Ishikawa (cell line): ENCODE measurements around the gene MACROD2.

Source experiments
- CEBPB ChIP-seq: IDR thresholded peaks from 2 replicates; pipeline ENCODE4 v1.6.1; 2012
- CREB1 ChIP-seq: IDR thresholded peaks from 2 replicates; pipeline ENCODE4 v1.6.1; 2012; ENCODE audit warnings: low read depth
- EP300 ChIP-seq: IDR thresholded peaks from 2 replicates; pipeline ENCODE4 v1.6.1; 2012; ENCODE audit warnings: borderline replicate concordance
- TAF1 ChIP-seq: IDR thresholded peaks from 2 replicates; pipeline ENCODE4 v1.6.1; 2012; ENCODE audit warnings: low read depth, mild to moderate bottlenecking
- YY1 ChIP-seq: IDR thresholded peaks from 2 replicates; pipeline ENCODE4 v1.6.1; 2012; ENCODE audit warnings: low read depth

DNA sequence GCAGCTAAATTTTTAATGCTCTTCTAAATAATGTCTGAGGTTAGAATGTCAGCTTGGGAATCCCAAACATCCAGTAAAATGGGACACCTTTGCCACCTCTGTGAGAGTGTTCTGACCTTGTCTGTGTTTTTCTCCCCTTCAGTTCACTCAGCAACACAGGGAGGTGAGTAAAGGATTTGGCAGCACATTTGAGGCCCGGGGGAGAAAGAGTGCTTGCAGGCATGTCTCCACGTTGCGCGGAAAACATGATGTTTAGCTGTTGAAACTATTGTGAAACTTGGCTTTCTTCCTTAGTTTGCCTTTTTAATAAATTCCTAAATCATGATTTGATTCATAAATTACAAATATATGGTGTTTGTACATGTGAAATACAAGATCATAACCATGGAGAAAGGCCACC, 1049.9 kb downstream of the MACROD2 start:
- TF ChIP-seq CREB1 (no peak), YY1 (no peak), EP300 (no peak), CEBPB (no peak), TAF1 (no peak)
